Naive thymus-derived CD4-positive, alpha-beta T cell (primary cell): ENCODE data around the gene SUPT6H. TPM values are rescaled to one million over a fixed set of nuclear protein-coding genes. Genes with fewer than 3 reads are reported as not detected.

Experiments used
- ATAC-seq: fragments of 150-1000 bp; cut with Tn5 transposase; 2 replicates; pipeline ENCODE4 v1.10.0; 2021; ENCODE audit warnings: mild to moderate bottlenecking, moderate library complexity
- CTCF ChIA-PET: fragments of 350-600 bp; sonication (Branson Sonifier 250); formaldehyde crosslinking; loops from one replicate; lab custom pipeline; 2021; ENCODE audit warnings: antibody characterized with exemption; lab: Charles Lee
- POLR2A ChIA-PET: fragments of 350-600 bp; sonication (Branson Sonifier 250); formaldehyde crosslinking; loops from one replicate; lab custom pipeline; 2021; ENCODE audit warnings: antibody characterized with exemption, inconsistent platforms; lab: Charles Lee
- DNase-seq, 9 donors: peaks; one replicate each; pipeline versions ENCODE4 v3.0.0 to v3.0.0-alpha.2; 2020 to 2022; ENCODE audit warnings: mixed read lengths in 1 of 9
- H3K27ac ChIP-seq: one replicate; pipeline ENCODE4 v1.7.0; 2013; ENCODE audit warnings: mild to moderate bottlenecking, low read depth, low read length, moderate library complexity
- H3K27me3 ChIP-seq, 2 donors: one replicate each; pipeline ENCODE4 v1.7.0; 2013; ENCODE audit warnings: low read length in 2 of 2, mild to moderate bottlenecking in 2 of 2, moderate library complexity in 2 of 2; ENCODE audit not compliant: control insufficient read depth in 2 of 2, insufficient read depth in 2 of 2
- H3K36me3 ChIP-seq, 3 experiments: 1 replicate in 2 of 3; 2 replicates in 1 of 3; pipeline ENCODE4 v1.7.0; 2013; ENCODE audit warnings: low read length in 3 of 3, mild to moderate bottlenecking in 3 of 3, moderate library complexity in 1 of 3; ENCODE audit not compliant: insufficient read depth in 3 of 3, control insufficient read depth in 2 of 3
- H3K4me1 ChIP-seq, 2 donors: one replicate each; pipeline ENCODE4 v1.7.0; 2013; ENCODE audit warnings: low read length in 2 of 2, mild to moderate bottlenecking in 2 of 2, moderate library complexity in 1 of 2; ENCODE audit not compliant: control insufficient read depth in 2 of 2, insufficient read depth in 2 of 2
- H3K4me3 ChIP-seq: 2 replicates; pipeline ENCODE4 v1.7.0; 2013; ENCODE audit warnings: mild to moderate bottlenecking, low read length
- H3K9me3 ChIP-seq, 3 experiments: 1 replicate in 2 of 3; 2 replicates in 1 of 3; pipeline ENCODE4 v1.7.0; 2013; ENCODE audit warnings: low read length in 3 of 3; ENCODE audit not compliant: control insufficient read depth in 2 of 3
- H3K27ac Mint-ChIP-seq, 9 donors: one replicate each; pipeline ENCODE4 v1.8.0; 2020 to 2022; ENCODE audit warnings: mixed read lengths in 9 of 9, mild to moderate bottlenecking in 8 of 9, moderate library complexity in 5 of 9, inconsistent platforms in 2 of 9
- H3K27me3 Mint-ChIP-seq, 5 donors: one replicate each; pipeline ENCODE4 v1.8.0; 2021 to 2022; ENCODE audit warnings: mixed read lengths in 5 of 5, mild to moderate bottlenecking in 1 of 5
- H3K36me3 Mint-ChIP-seq, 5 donors: one replicate each; pipeline ENCODE4 v1.8.0; 2020 to 2022; ENCODE audit warnings: mixed read lengths in 5 of 5, mild to moderate bottlenecking in 3 of 5, inconsistent platforms in 1 of 5
- H3K4me1 Mint-ChIP-seq, 7 donors: one replicate each; pipeline ENCODE4 v1.8.0; 2020 to 2022; ENCODE audit warnings: mixed read lengths in 7 of 7, mild to moderate bottlenecking in 3 of 7, inconsistent platforms in 1 of 7
- H3K4me3 Mint-ChIP-seq, 10 donors: one replicate each; pipeline ENCODE4 v1.8.0; 2020 to 2022; ENCODE audit warnings: mild to moderate bottlenecking in 10 of 10, mixed read lengths in 10 of 10, moderate library complexity in 6 of 10, inconsistent platforms in 2 of 10
- H3K9me3 Mint-ChIP-seq, 11 donors: one replicate each; pipeline ENCODE4 v1.8.0; 2020 to 2022; ENCODE audit warnings: mixed read lengths in 11 of 11, mild to moderate bottlenecking in 4 of 11, inconsistent platforms in 1 of 11, moderate library complexity in 1 of 11
- intact Hi-C, 2 donors: fragments of 100-400 bp; cut with micrococcal nuclease; formaldehyde crosslinking; loops; one replicate each; pipeline ENCODE4 v1.15.1; 2023
- polyA plus RNA-seq, 2 donors: library from polyadenylated mRNA; unstranded; fragments of 300-500 nt; fragmentation: Illumina TruSeq; gene quantifications; one replicate each; pipeline ENCODE4 v1.2.3, GENCODE V29; 2021
- total RNA-seq, 6 experiments: library from RNA in 5 of 6; stranded (reverse) in 5 of 6; gene quantifications; 1 replicate in 5 of 6; 2 replicates in 1 of 6; pipeline ENCODE4 v1.2.3 and lab custom pipeline; 2021 to 2026

SUPT6H gene
- total and polyA plus RNA-seq, 7 experiments from 2014 or later: 9.8 to 132 (median 92.9) TPM

GRCh38 chr17:28665994-28666393 is 4.0 kb downstream of the SUPT6H start:
- intact Hi-C loops: no loop called here
- Mint-ChIP-seq H3K9me3 (no peaks in the 10 kb centered on the region), H3K27me3 (no peaks in the 10 kb centered on the region), H3K4me1 (peaks cover 38 to 71% (median 69%) of the 10 kb centered on the region in 7 donors), H3K36me3 (peaks cover 0 to 22% (median 15%) of the 10 kb centered on the region in 5 donors), H3K27ac (peak overlapping the region in 2 of 9 donors; percentile 8 to 33), H3K4me3 (peak overlapping the region in 3 of 10 donors; percentile 22 to 49 (median 32))
- ChIA-PET POLR2A (no interaction called here), CTCF (no interaction called here)
- Histone ChIP-seq H3K9me3 (no peaks in the 10 kb centered on the region), H3K36me3 (peaks cover 4 to 27% (median 6%) of the 10 kb centered on the region in 3 experiments), H3K4me3 (no peak overlapping the region), H3K27ac (no peak overlapping the region), H3K27me3 (no peaks in the 10 kb centered on the region), H3K4me1 (peaks cover 26 to 29% of the 10 kb centered on the region in 2 donors)
- DNase-seq (no peak), ATAC-seq (no peak)

- Mint-ChIP-seq H3K4me3 (peak overlapping the region in 1 of 10 donors; percentile 18), H3K27ac (peak overlapping the region in 6 of 9 donors; percentile 21 to 67 (median 39)), H3K36me3 (peaks cover 0 to 34% (median 22%) of the 10 kb centered on the region in 5 donors), H3K4me1 (peaks cover 34 to 57% (median 53%) of the 10 kb centered on the region in 7 donors), H3K9me3 (no peaks in the 10 kb centered on the region), H3K27me3 (no peaks in the 10 kb centered on the region)
- Histone ChIP-seq H3K4me3 (no peak overlapping the region), H3K36me3 (peaks cover 9 to 39% (median 15%) of the 10 kb centered on the region in 3 experiments), H3K27ac (no peak overlapping the region), H3K9me3 (no peaks in the 10 kb centered on the region), H3K27me3 (no peaks in the 10 kb centered on the region), H3K4me1 (peaks cover 19 to 24% of the 10 kb centered on the region in 2 donors)
- DNase-seq (no peak), ATAC-seq (no peak)
- CTCF ChIA-PET: interaction anchor here (0.6 to 1.4 kb wide), 3 partner anchors 22 to 226 kb away, joined by 3 to 6 read pairs (median 3); no protein-coding TSS in a partner anchor
- POLR2A ChIA-PET: interaction anchor here (1.3 kb wide), 1 partner anchor 44 kb away, joined by 6 read pairs; the partner anchor contains the start of gene PROCA1
- intact Hi-C loops: no loop called here
Measured at GRCh38 chr17:28667870-28668269, 5.9 kb downstream of the SUPT6H start.

GRCh38 chr17:28669918-28670317 is 7.9 kb downstream of the SUPT6H start:
- Histone ChIP-seq H3K36me3 (peaks cover 28 to 60% (median 36%) of the 10 kb centered on the region in 3 experiments), H3K27me3 (no peaks in the 10 kb centered on the region), H3K27ac (no peak overlapping the region), H3K4me1 (peaks cover 0 to 8% of the 10 kb centered on the region in 2 donors), H3K9me3 (no peaks in the 10 kb centered on the region), H3K4me3 (no peak overlapping the region)
- ATAC-seq (no peak), DNase-seq (no peak)
- H3K36me3 Mint-ChIP-seq: peaks cover 12 to 45% (median 28%) of the 10 kb centered on the region in 5 donors
- ChIA-PET CTCF (no interaction called here), POLR2A (no interaction called here)
- no peak overlapping the region for H3K27ac Mint-ChIP-seq
- H3K27me3 Mint-ChIP-seq: no peaks in the 10 kb centered on the region
- no peak overlapping the region for H3K4me3 Mint-ChIP-seq
- H3K4me1 Mint-ChIP-seq: peaks cover 18 to 37% (median 32%) of the 10 kb centered on the region in 7 donors
- intact Hi-C loops: no loop called here
- H3K9me3 Mint-ChIP-seq: no peaks in the 10 kb centered on the region

GRCh38 chr17:28675490-28675889 is 13.5 kb downstream of the SUPT6H start:
- Histone ChIP-seq H3K4me1 (no peaks in the 10 kb centered on the region), H3K27me3 (no peaks in the 10 kb centered on the region), H3K27ac (no peak overlapping the region), H3K36me3 (peaks cover 51 to 93% (median 62%) of the 10 kb centered on the region in 3 experiments), H3K9me3 (no peaks in the 10 kb centered on the region), H3K4me3 (no peak overlapping the region)
- Mint-ChIP-seq H3K9me3 (no peaks in the 10 kb centered on the region), H3K4me1 (peaks cover 0 to 5% (median 0%) of the 10 kb centered on the region in 7 donors), H3K27ac (no peak overlapping the region), H3K4me3 (no peak overlapping the region), H3K27me3 (no peaks in the 10 kb centered on the region), H3K36me3 (peaks cover 20 to 65% (median 32%) of the 10 kb centered on the region in 5 donors)
- ChIA-PET CTCF (interaction anchor here (0.8 to 1.4 kb wide), 3 partner anchors 31 to 181 kb away, joined by 3 to 4 read pairs (median 3); no protein-coding TSS in a partner anchor), POLR2A (interaction anchor here (1.0 to 1.6 kb wide), 4 partner anchors 14 to 30 kb away, joined by 3 to 8 read pairs (median 6); partner anchors contain the start of genes BLTP2, SDF2 and SUPT6H)
- ATAC-seq: no peak
- intact Hi-C loops: no loop called here
- no peak for DNase-seq

- ATAC-seq: peak; percentile 44
- peak overlapping the region in 2 of 9 donors; percentile 31 to 39 for H3K27ac Mint-ChIP-seq
- CTCF ChIA-PET: interaction anchor here (0.8 to 1.4 kb wide), 3 partner anchors 32 to 181 kb away, joined by 3 to 4 read pairs (median 3); no protein-coding TSS in a partner anchor
- Histone ChIP-seq H3K4me3 (no peak overlapping the region), H3K9me3 (no peaks in the 10 kb centered on the region), H3K36me3 (peaks cover 50 to 93% (median 63%) of the 10 kb centered on the region in 3 experiments), H3K27me3 (no peaks in the 10 kb centered on the region), H3K27ac (no peak overlapping the region), H3K4me1 (no peaks in the 10 kb centered on the region)
- H3K9me3 Mint-ChIP-seq: no peaks in the 10 kb centered on the region
- H3K36me3 Mint-ChIP-seq: peaks cover 20 to 66% (median 30%) of the 10 kb centered on the region in 5 donors
- H3K4me3 Mint-ChIP-seq: no peak overlapping the region
- H3K27me3 Mint-ChIP-seq: no peaks in the 10 kb centered on the region
- intact Hi-C loops: loop anchor here (1.0 kb wide), 1 partner anchor 29 kb away; no protein-coding TSS in a partner anchor
- POLR2A ChIA-PET: interaction anchor here (1.0 to 1.6 kb wide), 4 partner anchors 15 to 31 kb away, joined by 3 to 8 read pairs (median 6); partner anchors contain the start of genes BLTP2, SDF2 and SUPT6H
- H3K4me1 Mint-ChIP-seq: peaks cover 0 to 5% (median 0%) of the 10 kb centered on the region in 7 donors
- no peak for DNase-seq
Measured at GRCh38 chr17:28675980-28676379, 14.0 kb downstream of the SUPT6H start.

GRCh38 chr17:28682655-28683054 is 20.6 kb downstream of the SUPT6H start:
- no peaks in the 10 kb centered on the region for H3K4me1 ChIP-seq
- ATAC-seq (no peak), DNase-seq (no peak)
- H3K27me3 ChIP-seq: no peaks in the 10 kb centered on the region
- H3K9me3 Mint-ChIP-seq: no peaks in the 10 kb centered on the region
- H3K4me1 Mint-ChIP-seq: no peaks in the 10 kb centered on the region
- H3K27ac ChIP-seq: no peak overlapping the region
- H3K4me3 Mint-ChIP-seq: no peak overlapping the region
- ChIA-PET POLR2A (no interaction called here), CTCF (no interaction called here)
- peaks cover 21 to 68% (median 26%) of the 10 kb centered on the region in 5 donors for H3K36me3 Mint-ChIP-seq
- intact Hi-C loops: no loop called here
- H3K27me3 Mint-ChIP-seq: no peaks in the 10 kb centered on the region
- H3K9me3 ChIP-seq: no peaks in the 10 kb centered on the region
- H3K4me3 ChIP-seq: no peak overlapping the region
- peaks cover 48 to 91% (median 53%) of the 10 kb centered on the region in 3 experiments for H3K36me3 ChIP-seq
- H3K27ac Mint-ChIP-seq: peak overlapping the region in 2 of 9 donors; percentile 17 to 41
